Measurements from ENCODE around the gene ASCL5.
A peak's percentile ranks its signal among the peaks of the same experiment; 100 is the strongest.

The ASCL5 gene

DNA sequence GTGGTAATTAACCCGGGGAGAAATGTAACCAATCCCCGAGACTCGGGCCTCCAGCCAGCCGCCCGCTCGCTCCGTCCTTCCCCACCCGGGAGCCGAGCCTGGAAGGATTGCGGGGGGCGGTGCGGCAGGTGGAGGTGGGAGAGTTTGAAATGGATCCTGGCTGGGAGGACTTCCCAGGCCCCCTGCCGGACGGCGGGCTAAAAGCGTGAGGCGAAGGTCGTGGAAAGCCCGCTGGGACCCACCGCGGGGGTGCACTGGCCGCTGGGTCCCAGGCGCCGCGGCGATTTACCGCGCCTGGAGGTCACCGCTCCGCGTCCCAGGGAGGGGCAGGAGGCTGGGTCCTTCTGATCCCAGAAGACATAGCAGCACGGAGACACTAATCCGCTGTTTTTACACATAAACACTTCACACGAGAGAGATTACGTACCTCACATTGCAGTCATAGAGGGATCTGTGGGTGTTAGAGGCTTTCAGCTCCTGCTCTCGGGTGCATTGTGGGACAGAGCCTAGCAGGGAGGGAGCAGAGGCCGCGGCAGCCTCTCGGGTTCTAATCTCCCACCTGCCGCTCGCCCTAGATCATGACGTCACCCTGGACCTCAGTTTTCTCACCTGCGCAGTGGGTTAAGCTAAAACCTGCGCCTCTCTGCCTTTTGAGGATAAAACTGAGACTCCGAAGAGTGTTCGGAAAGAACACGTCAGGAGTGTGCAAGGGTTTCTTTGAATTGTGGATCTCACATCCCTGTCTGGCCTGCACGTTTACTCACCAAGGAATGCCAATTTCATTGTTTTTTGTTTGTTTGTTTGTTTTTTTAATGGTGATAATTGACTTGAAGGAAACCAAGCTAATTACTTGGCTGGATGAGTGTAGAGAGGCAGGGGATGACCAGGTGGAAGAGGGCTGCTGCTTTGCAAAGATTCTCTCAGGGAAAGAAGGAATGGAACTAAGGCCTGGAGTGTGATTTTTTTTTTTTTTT lies 44.4 kb upstream of the ASCL5 start:
- TF ChIP-seq, protein P1, sequence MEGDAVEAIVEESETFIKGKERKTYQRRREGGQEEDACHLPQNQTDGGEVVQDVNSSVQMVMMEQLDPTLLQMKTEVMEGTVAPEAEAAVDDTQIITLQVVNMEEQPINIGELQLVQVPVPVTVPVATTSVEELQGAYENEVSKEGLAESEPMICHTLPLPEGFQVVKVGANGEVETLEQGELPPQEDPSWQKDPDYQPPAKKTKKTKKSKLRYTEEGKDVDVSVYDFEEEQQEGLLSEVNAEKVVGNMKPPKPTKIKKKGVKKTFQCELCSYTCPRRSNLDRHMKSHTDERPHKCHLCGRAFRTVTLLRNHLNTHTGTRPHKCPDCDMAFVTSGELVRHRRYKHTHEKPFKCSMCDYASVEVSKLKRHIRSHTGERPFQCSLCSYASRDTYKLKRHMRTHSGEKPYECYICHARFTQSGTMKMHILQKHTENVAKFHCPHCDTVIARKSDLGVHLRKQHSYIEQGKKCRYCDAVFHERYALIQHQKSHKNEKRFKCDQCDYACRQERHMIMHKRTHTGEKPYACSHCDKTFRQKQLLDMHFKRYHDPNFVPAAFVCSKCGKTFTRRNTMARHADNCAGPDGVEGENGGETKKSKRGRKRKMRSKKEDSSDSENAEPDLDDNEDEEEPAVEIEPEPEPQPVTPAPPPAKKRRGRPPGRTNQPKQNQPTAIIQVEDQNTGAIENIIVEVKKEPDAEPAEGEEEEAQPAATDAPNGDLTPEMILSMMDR (conservative IDR thresholded peaks at IDR 0.05; ENCODE audit: control insufficient read depth, insufficient read depth, low read depth, low read length), result peak; percentile 18
- DNase-seq (ENCODE audit: low read depth), result peak; percentile 58
- H3K4me3 ChIP-seq (ENCODE audit: control insufficient read depth, low read depth, low read length), result peak overlapping the region; percentile 58

DNA sequence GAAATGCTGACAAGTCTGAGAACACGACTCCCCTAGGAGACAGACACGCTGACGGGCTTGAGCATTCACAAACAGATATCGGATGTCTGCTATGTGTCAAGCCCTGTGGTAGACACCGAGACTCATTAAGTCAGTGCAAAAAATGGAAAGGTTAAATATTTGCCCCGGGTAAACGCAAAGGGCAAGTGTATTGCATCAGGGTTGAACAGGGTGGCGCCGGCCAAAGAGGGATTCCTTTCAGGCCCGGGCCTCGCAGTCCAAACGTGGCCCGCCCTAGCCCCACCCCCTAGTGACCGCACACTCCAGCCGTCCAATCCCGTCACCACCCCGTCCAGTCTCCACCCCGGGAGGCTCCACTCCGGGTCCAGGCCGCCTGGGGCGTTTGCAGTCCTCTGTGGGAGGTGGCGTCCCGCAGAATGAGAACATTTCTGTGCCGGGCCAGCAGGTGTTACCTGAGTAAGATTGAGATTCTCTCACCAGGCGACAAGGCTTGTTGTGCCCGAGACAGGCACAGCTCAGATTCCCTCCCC lies 43.6 kb upstream of the ASCL5 start:
- TF ChIP-seq, protein P1 (conservative IDR thresholded peaks at IDR 0.05; ENCODE audit: control insufficient read depth, insufficient read depth, low read depth, low read length), result no peak
- peak; percentile 90 for DNase-seq (ENCODE audit: low read depth)
- H3K4me3 ChIP-seq (ENCODE audit: control insufficient read depth, low read depth, low read length), result peak overlapping the region; percentile 58

DNA sequence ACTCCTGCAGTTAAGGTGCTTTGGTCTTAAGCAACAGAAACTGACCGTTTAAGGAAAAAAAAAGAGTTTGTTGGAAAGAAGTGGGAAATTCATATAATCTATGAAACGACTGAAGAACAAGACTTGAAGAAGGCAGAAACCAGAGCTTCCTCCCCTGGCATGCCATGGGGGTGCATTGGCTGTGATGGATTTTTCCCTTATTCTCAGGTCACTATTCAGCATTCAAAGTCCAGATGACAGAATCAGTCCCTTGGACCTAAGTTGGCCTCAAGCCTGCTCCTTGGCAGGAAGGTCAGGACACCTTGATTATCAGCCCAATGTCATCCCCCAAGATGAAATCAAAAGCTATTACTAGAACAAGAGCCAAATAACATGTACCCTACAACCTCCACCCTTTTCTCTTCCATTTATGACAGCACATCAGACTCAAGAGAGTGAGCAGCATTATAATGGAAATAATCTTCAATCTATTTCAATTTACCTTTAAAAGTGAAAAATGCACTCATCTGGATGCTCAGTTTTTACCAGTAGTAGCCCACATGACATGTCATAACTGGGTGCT lies 43.1 kb upstream of the ASCL5 start:
- no peak for DNase-seq (ENCODE audit: low read depth)
- TF ChIP-seq, protein P1 (conservative IDR thresholded peaks at IDR 0.05; ENCODE audit: control insufficient read depth, insufficient read depth, low read depth, low read length), result no peak
- H3K4me3 ChIP-seq (ENCODE audit: control insufficient read depth, low read depth, low read length), result no peak overlapping the region

DNA sequence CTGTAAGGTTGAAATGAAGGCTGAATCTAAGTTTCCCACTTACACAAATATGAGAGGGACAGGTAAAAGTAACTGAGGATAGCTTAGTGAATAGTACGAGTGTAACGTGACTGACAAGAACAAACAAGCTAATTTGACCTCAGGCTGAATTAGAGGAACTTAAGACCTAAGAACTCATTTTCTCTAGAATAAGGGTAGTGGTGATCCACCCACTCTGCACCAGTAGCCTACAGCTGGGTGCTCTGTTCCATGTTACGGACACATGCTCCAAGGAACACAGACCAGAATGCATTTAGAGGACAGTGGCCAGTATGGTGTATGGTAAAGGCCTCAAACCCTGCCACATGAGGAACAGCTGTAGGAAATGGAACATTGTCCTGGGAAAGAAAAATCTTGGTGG lies 42.2 kb upstream of the ASCL5 start:
- DNase-seq (ENCODE audit: low read depth), result no peak
- no peak overlapping the region for H3K4me3 ChIP-seq (ENCODE audit: control insufficient read depth, low read depth, low read length)
- TF ChIP-seq, protein P1 (conservative IDR thresholded peaks at IDR 0.05; ENCODE audit: control insufficient read depth, insufficient read depth, low read depth, low read length), result no peak

DNA sequence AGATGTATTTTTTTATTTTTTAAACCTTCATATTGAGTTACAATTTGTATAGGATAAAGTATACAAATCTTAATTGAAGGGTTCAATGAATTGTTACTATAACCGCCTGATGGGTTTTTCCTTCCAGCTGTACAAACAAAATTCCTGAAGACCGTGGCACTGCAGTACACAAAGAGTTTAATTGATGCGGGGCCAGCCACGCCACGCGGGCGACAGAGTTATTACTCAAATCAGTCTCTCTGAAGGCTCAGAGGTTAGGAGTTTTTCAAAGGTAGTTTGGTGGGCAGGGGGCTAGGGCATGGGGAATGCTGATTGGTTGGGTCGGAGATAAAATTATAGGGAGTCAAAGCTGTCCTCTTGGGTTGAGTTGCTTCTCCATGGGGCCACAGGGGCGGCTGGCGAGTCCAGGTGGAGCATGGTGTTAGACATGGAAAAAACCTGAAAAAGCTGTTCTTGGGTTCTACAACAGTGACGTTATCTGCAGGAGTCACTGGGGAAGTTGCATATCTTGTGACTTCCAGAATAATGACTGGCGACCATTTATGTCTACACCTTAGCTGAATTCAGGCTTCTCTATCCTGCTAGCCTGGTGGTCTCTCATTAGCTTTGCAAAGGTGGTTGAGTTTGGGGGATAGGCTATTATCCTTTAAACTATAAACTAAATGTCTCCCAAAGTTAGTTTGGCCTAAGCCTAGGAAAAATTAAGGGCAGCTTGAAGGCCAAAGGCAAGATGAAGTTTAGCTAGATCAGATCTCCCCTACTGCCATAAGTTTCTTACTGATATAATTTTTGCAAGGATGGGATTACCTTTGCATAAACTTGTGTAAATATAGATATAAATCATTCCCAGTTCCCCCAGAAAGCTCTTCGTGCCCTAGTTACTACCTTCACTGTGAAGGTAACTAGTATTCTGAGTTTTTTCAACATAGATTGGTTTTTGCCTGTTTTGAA lies 40.3 kb upstream of the ASCL5 start:
- no peak overlapping the region for H3K4me3 ChIP-seq (ENCODE audit: control insufficient read depth, low read depth, low read length)
- no peak for DNase-seq (ENCODE audit: low read depth)
- TF ChIP-seq, protein P1 (conservative IDR thresholded peaks at IDR 0.05; ENCODE audit: control insufficient read depth, insufficient read depth, low read depth, low read length), result no peak

DNA sequence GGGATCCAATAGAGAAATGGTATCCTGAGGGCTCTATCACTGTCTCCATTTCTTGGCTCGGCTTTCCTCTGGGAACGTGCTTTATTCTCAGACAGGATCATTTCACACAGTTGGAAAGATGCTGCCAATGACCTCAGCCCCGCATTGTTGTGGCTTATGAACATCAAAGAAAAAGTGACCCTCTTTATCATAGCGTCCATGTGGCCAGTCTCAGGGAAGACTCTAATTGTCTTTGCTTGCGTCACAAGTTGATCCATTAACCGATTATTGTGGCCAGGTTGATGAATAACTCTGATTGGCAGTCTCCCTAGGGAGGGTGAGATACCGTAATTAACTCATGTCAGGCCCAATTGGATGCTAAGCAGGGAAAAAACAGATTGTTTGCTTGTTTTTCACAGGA lies 37.7 kb upstream of the ASCL5 start:
- DNase-seq (ENCODE audit: low read depth), result peak; percentile 61
- no peak overlapping the region for H3K4me3 ChIP-seq (ENCODE audit: control insufficient read depth, low read depth, low read length)
- TF ChIP-seq, protein P1 (conservative IDR thresholded peaks at IDR 0.05; ENCODE audit: control insufficient read depth, insufficient read depth, low read depth, low read length), result no peak

Data from fibroblast of mammary gland (primary cell).